HG03139 (cell line): ENCODE results near the gene CKS2.
"Not testable (repeated sequence)": the region's sequence is repeated elsewhere in the genome, so short reads cannot be mapped to it uniquely, and the experiment has no call there.

Source experiments
- ATAC-seq: cut with Tn5 transposase; IDR thresholded peaks from one replicate; pipeline ENCODE4 v1.9.1; 2021; ENCODE audit not compliant: unreplicated experiment

CKS2 gene

DNA sequence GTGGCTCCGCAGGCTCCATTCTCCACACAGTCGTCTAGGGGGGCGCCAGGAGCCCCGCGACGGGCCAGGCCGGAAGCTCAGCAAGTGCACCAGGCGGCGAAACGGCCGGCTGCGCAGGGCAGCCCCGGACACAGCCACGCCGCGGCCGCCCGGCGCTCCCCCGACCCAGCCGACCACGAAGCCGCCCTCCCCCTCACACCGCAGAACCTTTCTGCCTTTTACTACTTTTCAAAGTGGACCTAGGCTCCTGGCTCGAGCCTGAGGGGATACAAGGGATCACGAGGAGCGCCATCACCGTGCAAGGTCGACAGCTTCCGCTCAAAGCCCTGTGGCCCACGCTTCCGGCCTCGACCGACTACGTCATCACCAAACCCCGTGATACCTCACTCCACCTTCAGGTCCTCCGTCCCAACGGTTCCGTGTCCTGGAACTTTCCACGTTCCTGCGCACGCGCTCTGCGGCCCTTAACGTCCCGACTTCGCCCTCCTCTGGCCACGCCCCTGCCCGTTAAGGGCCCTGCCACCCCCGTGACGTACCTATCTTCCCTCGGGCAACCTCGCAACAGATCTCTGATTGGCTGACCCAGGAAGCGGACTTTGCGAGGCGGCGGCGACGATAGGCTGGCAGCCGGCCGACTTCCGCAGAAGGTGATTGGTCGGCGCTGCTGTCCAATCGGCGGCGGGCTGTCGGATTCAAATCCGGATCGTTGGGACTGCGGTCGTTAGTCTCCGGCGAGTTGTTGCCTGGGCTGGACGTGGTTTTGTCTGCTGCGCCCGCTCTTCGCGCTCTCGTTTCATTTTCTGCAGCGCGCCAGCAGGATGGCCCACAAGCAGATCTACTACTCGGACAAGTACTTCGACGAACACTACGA lies at the start of gene CKS2:
TSS of gene CKS2 (plus strand) at position 721 of the 871 bp plus-strand sequence. CDS start at position 819, 98 bp downstream.
- ATAC-seq = peak; percentile 86

DNA sequence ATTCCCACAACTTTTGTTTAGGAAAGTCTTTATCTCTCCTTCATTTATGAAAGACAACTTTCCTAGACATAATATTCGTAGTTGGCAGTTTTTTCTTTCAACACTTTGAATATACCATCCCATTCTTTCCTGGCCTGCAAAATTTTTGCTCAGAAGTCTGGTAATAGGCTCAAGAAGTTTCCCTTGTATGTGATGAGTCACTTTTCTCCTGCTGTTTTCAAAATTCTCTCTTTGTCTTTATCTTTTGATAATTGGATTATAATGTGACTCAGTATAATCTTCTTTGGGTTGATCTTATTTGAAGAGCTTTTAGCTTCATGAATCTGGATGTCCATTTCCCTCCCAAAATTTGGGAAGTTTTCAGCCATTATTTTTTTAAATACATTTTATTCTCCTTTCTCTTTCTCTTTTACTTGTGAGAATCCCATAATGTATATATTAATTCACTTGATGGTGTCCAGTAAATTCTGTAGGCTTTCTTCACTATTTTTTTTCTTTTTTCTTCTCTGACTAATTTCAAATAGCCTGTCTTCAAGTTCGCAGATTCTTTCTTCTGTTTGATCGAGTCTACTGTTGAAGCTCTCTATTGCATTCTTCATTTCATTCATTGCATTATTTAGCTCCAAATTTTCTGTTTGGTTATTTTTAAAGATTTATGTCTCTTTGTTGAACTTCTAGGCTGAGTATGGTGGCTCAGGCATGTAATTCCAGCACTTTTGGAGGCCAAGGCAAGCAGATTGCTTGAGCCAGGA lies 37.3 kb upstream of the CKS2 start:
- ATAC-seq = no peak

DNA sequence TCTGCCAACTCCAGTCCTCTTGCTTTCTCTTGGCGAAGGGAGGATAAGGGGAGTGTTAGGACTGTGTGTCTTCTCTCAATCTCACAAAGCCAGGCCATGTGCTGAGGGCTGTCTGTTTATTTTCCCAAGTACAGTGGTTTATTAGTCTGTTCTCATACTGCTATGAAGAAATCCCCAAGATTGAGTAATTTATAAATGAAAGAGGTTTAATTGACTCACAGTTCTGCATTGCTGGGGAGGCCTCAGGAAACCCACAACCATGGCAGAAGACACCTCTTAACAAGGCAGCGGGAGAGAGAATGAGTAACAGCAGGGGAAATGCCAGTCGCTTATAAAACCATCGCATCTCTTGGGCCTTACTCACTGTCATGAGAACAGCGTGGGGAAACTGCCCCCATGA lies 36.2 kb upstream of the CKS2 start:
- ATAC-seq = no peak

DNA sequence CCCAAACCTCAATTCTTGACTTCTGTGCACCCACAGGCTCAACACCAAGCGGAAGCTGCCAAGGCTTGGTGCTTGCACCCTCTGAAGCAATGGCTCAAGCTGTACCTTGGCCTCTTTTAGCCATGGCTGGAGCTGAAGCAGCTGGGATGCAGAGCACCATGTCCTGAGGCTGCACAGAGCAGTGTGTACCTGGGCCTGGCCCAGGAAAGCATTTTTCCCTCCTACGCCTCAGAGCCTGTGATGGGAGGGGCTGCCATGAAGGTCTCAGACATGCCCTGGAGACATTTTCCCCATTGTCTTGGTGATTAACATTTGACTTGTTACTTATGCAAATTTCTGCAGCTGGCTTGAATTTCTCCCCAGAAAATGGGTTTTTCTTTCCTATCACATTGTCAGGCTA lies 35.0 kb upstream of the CKS2 start:
- ATAC-seq = not testable (repeated sequence)

DNA sequence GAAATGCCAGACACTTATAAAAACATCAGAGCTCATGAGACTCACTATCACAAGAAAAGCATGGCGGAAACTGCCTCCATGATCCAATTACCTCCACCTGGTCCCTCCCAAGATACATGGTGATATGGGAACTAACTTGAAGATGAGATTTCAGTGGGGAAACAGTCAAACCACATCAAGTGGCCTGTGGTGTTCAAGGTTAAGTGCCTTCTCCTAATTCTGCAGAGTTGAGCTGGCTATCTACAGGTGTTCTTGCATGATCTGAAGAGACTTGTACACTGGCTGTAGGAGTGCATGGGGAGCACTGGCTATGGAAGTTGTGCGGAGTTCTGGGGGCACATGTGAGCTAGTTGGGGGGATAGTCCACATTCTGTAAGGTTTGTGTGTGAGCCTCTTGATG lies 34.0 kb upstream of the CKS2 start:
- ATAC-seq = no peak

DNA sequence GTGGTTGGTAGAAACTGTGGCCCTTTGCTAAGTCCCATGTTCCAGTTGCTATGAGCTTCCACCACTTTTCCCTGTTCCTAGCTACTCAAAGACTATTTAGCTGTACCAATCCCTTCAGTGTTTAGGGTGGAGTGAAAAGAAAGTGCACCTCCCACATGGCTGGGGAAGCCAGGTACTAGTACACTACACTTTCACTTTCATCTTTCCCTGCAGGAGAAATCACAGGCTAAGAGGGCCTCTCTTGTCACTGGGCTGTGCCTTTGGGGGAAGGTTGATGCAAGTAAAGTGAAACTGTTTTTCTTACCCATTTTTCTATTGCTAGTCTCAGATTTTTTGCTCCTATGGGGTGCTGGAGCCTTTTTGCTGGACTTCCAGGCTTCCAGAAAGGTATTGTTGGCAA lies 33.5 kb upstream of the CKS2 start:
- ATAC-seq = no peak

DNA sequence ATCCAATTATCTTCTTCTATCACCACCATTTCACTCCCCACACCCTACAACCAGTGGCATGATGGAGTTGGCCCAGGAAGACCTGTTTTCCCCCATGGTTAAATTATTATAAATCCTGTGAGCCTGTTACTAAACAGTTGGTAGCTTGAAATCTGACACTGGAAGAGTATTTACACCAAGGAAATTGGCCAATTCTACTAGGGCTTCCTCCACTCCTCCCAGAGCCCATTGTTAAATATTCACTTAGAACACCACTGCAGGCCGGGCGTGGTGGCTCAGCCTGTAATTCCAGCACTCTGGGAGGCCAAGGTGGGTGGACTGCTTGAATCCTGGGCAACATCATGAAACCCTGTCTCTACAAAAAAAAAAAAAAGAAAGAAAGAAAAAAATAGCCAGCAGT lies 32.4 kb upstream of the CKS2 start:
- ATAC-seq = no peak

DNA sequence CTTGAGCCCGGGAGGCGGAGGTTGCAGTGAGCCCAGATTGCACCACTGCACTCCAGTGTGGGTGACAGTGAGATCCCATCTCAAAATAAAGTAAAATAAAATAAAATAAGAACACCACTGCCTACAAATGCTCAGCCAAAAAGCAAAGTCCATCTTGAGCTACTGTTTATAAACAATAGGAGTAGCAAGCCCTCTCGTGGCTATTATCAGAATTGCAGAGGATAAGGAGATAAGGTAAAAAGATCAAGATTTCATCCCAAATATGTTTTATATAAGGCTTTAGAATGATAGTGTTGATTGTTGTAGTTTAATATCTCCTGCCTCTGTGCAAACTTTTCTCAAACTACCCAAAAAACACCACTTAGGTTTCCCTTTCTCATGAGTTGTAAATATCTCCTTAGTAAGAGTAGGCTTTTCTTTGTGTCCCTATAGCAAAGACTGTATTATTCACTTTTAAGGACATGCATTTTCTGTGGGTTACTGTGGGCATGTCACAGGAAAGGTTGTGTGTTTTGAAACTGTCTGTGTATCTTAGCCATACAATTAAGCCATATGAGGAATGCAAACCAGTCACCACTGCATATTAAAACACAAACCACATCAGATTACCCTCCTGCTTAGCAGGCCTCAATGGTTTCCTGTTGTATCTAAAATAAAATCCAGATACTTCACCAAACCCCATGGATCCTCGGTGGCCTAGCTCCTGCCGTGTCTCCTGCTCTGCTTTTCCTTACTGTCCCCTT lies 31.8 kb upstream of the CKS2 start:
- no peak for ATAC-seq

DNA sequence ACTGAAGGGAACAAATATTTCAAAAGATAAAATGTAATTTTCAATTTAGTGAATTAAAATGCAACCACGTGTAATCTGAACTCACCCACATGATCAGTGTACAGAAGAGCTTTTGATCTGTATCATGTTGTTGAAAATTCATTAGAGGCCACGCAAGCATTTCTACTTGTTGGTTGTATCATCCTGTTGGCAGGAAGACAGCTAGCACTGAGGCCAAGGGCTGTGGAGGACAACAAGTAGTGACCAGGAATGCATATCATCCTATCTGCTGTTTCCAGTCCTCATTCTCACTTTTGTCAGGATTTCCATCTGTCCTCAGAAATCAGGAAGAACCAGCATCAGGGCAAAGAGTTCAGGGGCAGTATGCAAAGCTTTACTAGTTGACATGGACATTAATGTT lies 29.9 kb upstream of the CKS2 start:
- ATAC-seq = no peak

DNA sequence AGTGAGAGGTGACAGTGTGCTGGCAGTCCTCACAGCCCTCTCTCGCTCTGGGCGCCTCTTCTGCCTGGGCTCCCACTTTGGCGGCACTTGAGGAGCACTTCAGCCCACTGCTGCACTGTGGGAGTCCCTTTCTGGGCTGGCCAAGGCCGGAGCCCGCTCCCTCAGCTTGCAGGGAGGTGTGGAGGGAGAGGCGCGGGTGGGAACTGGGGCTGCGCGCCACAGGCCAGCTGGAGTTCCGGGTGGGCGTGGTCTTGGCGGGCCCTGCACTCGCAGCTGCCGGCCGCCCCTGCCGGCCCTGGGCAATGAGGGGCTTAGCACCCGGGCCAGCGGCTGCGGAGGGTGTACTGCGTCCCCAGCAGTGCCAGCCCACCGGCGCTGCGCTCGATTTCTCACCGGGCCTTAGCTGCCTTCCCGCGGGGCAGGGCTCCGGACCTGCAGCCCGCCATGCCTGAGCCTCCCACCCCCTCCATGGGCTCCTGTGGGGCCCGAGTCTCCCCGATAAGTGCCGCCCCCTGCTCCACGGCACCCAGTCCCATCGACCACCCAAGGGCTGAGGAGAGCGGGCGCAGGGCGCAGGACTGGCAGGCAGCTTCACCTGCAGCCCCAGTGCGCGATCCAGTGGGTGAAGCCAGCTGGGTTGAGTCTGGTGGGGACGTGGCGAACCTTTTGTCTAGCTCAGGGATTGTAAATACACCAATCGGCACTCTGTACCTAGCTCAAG lies 28.6 kb upstream of the CKS2 start:
- not testable (repeated sequence) for ATAC-seq

DNA sequence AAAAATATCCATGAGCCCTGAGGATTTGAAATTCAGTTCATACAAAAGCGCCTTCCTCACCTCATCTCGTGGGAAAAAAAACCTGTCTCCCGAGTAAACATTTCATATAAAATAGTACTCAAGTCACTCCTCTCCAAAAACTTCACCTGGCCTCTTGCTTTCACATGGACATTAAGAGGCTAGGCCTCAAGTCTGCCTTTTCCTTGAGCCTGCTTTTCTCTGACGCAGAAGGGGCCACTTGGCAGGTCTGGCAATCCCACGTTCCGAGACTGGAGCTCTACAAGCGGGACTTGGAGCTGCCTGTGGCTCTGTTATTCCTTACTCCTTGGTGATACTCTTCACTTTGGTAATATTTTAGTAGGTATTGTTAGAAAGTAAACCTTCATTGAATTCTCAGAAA lies 26.9 kb upstream of the CKS2 start:
- ATAC-seq = no peak

DNA sequence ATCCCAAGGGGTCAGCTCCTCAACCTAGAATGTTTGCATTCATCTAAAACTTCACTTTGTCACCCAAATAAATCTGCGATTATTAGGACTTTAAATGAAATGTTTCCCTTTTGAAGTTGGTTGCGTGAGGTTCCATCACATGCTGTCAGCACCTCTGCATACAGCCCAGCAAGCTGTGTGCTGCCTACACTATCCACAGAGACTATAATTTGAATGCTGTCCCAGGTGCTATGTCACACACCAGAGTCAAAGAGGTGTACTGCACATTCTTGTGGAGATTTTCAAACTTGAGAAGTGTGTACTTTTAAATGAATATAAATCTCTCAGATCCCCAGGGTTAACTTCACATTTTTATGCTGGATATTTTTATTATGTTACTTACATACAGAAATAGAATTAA lies 19.3 kb upstream of the CKS2 start:
- ATAC-seq = no peak

DNA sequence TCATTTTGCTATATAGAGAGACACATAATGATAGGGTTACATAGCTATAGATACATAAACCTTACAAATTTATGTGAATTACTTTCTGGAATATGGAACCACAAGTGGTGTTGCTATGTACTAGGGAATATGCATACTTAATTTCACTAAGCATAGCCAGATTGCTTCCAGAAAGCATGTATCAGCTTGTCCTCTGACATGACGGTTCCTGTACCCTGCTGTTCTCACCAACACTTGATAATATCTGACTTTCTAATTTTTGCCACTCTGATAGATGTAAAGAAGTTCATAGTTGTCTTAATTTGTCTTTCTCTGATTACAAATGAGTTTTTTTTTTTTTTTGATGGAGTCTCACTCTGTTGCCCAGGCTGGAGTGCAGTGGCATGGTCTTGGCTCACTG lies 18.0 kb upstream of the CKS2 start:
- no peak for ATAC-seq

DNA sequence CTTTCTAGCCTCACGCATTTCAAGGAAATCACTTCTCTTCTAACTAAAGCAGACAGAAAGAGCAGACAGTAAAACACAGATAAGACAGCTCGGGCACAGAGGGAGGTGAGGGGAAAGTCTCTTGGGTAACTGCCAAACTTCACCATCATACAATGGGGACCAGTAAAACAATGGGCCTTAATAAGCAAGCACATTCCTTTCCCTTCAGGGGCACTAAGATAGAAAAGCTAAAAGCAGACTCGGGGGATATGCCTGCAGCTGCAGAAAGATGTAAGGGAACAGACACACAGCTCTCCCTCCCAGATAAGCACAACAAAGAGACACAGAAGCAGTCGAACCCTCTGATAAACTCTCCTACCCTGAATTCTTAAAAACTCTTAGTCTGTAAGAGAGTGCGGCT lies 15.6 kb upstream of the CKS2 start:
- no peak for ATAC-seq

DNA sequence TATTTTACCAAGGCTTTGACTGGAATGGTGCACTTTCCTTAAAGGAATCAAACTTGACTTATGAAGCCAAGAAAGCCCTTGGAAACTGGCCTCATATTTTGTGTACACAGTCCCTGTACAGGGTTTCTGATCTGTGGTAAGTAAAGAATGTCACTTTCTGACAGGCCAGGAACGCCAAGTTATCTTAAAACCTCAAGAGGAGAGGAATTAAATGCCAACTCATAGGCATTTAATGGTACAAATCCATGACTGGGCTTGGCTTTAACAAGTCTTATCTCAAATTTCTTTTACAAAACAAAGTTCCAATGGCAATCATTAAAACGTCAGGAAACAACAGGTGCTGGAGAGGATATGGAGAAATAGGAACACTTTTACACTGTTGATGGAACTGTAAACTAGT lies 9.0 kb upstream of the CKS2 start:
- not testable (repeated sequence) for ATAC-seq

DNA sequence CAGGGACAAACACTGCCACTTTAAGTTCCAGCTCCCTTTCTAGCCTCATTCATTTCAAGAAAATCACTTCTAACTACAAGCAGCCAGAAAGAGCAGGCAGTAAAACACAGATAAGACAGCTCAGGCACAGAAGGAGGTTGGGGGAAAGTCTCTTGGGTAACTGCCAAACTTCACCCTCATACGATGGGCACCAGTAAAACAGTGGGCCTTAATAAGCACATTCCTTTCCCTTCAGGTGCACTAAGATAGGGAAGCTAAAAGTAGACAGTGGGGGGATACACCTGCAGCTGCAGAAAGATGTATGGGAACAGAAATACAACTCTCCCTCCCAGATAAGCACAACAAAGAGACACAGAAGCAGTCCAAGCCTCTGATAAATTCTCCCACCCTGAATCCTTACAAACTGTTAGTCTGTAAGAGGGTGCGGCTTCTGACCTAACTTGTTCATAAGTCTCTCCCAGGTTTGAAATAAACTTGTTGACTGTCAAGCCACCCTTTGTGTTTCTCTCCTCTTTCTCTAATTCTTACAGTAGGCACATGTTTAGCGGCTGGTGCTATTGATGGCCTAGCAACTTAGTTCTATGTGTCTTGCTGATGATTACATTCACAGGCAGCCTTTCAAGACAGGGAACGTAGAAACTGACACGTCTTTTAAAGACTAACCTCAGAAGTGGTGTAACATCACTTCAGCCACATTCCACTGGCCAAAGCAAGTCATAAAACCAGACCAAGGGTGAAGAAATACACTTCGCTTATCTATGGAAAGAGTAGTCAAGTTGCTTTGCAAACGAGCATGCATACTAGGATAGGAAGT lies 6.8 kb upstream of the CKS2 start:
- ATAC-seq = no peak

DNA sequence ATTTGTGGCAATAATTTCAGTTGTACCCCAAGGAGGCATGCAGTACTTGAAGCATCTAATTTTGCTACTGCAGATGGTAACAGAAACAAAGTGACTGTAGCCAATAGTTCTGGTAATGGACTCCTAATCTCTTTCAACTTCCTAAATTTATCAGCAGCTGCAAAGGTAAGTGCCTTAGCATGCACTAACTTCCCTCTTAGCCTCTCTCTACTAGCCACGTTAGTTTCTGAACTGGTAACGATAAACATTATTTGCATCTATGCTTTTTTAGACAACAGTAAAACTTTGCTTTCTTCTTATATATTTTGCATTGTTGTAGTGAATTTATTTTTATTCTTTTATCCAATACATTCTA lies 6.2 kb upstream of the CKS2 start:
- ATAC-seq = no peak

DNA sequence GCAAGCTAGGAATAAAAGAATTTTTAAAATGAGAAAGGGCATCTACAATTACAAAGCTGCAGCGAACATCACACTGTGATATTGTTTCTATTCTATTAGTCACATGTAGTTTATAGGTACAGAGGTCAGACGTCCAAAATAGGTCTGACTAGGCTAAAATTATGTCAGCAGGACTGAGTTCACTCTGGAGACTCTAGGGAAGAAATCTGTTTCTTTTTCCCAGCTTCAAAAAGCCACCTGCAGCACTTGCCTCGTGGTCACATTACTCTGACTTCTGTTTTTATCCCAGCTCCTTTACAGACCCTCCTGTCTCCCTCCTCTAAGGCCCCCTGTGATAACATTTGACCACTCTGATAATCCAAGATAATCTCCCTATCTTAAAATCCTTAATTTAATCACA lies 5.1 kb upstream of the CKS2 start:
- ATAC-seq = no peak

DNA sequence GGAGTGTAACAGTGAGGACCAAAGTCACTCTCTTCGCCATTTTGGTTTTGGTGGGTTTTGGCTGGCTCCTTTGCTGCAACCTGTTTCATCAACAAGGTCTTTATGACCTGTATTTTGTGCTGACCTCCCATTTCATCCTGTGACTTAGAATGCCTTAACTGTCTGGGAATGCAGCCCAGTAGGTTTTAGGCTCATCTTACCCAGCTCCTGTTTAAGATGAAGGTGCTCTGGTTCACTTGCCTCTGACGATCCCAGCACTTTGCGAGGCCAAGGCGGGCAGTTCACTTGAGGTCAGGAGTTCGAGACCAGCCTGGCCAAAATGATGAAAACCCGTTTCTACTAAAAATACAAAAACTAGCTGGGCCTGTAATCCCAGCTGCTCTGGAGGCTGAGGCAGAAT lies 1.8 kb upstream of the CKS2 start:
- no peak for ATAC-seq
